Measurements from ENCODE around the gene MAGED4. TPM values are rescaled to one million over a fixed set of nuclear protein-coding genes. Genes with fewer than 3 reads are reported as not detected.

Gene MAGED4
- total RNA-seq, 1 donor from 2014 or later, result 5.1 TPM

GRCh38 chrX:52220936-52221335 lies 36.2 kb downstream of the MAGED4 start:
- ATAC-seq (ENCODE audit: low read depth), result no peak
- DNase-seq, result no peak
- Mint-ChIP-seq H3K27me3 (peaks cover 2% of the 10 kb centered on the region), H3K9me3 (peaks cover 2% of the 10 kb centered on the region), H3K4me3 (no peak overlapping the region), H3K27ac (no peak overlapping the region), H3K36me3 (ENCODE audit: low read depth) (no peaks in the 10 kb centered on the region), H3K4me1 (no peaks in the 10 kb centered on the region)
- ChIA-PET POLR2A (no interaction called here), CTCF (no interaction called here)
- intact Hi-C loops (cut with micrococcal nuclease), result no loop called here
- no peak for TF ChIP-seq CTCF (IDR thresholded peaks at IDR 0.05)

Other genes starting within 250 kb of the MAGED4 start
- 3.3 and 5.0 TPM in 2 replicates for gene MAGED4B, start 115.7 kb upstream of the MAGED4 start, total RNA-seq
- not detected in 2 replicates for gene XAGE2, start 184.1 kb downstream of the MAGED4 start, total RNA-seq

Data from activated B cell treated with CpG ODN at 0.5 μM for 24 hours (primary cell).